HAP-1 (cell line): ENCODE data around the gene PDE7B.
"Not testable (repeated sequence)": the region's sequence is repeated elsewhere in the genome, so short reads cannot be mapped to it uniquely, and the experiment has no call there.

Experiments used
- DNase-seq, 2 experiments: peaks; one replicate each; pipeline ENCODE4 v3.0.0-alpha.2; 2016 to 2020; ENCODE audit warnings: low spot score in 2 of 2
- H3K27me3 ChIP-seq: fragments of 250-450 bp; sonication (Bioruptor Pico); 2 replicates; pipeline ENCODE4 v1.5.1; 2020; ENCODE audit warnings: low read depth, mild to moderate bottlenecking, moderate library complexity
- H3K36me3 ChIP-seq: fragments of 250-450 bp; sonication (Bioruptor Pico); replicated peaks from 2 replicates; pipeline ENCODE4 v1.5.1; 2020; ENCODE audit warnings: mild to moderate bottlenecking
- H3K4me1 ChIP-seq: fragments of 250-450 bp; sonication (Bioruptor Pico); 2 replicates; pipeline ENCODE4 v1.5.1; 2020; ENCODE audit warnings: mild to moderate bottlenecking
- H3K4me3 ChIP-seq: fragments of 250-450 bp; sonication (Bioruptor Pico); 2 replicates; pipeline ENCODE4 v1.5.1; 2020; ENCODE audit warnings: mild to moderate bottlenecking, moderate library complexity
- H3K9me3 ChIP-seq: fragments of 250-450 bp; sonication (Bioruptor Pico); 2 replicates; pipeline ENCODE4 v1.5.1; 2020; ENCODE audit warnings: mild to moderate bottlenecking, moderate library complexity
- in situ Hi-C: fragments of 300-500 bp; cut with MboI; formaldehyde crosslinking; loops from 3 replicates; pipeline ENCODE4 v1.14.3; 2020; ENCODE audit warnings: low sequenced_read_pairs, inconsistent platforms, mixed read lengths

The PDE7B gene

GRCh38 chr6:136104556-136104955 lies 253.1 kb downstream of the PDE7B start:
- no peaks in the 10 kb centered on the region for H3K9me3 ChIP-seq
- no peaks in the 10 kb centered on the region for H3K36me3 ChIP-seq
- in situ Hi-C loops, result no loop called here
- DNase-seq, result no peak
- no peak overlapping the region for H3K4me3 ChIP-seq
- no peaks in the 10 kb centered on the region for H3K27me3 ChIP-seq
- H3K4me1 ChIP-seq, result no peaks in the 10 kb centered on the region

GRCh38 chr6:136105797-136106196 lies 254.3 kb downstream of the PDE7B start:
- H3K4me1 ChIP-seq, in situ Hi-C loops, H3K9me3 ChIP-seq, H3K27me3 ChIP-seq, H3K4me3 ChIP-seq, H3K36me3 ChIP-seq, DNase-seq: not testable (repeated sequence)

GRCh38 chr6:136108361-136108945 lies 257.0 kb downstream of the PDE7B start:
- Histone ChIP-seq H3K9me3 (no peaks in the 10 kb centered on the region), H3K4me1 (no peaks in the 10 kb centered on the region), H3K36me3 (no peaks in the 10 kb centered on the region), H3K4me3 (no peak overlapping the region), H3K27me3 (no peaks in the 10 kb centered on the region)
- in situ Hi-C loops, result no loop called here
- no peak for DNase-seq

- H3K9me3 ChIP-seq, result no peaks in the 10 kb centered on the region
- 0 out of 2 replicates have a peak, but pooled peaks cover 4% of the 10 kb centered on the region for H3K27me3 ChIP-seq
Observed at GRCh38 chr6:136111831-136112230, 260.3 kb downstream of the PDE7B start.

GRCh38 chr6:136112262-136112661 lies 260.8 kb downstream of the PDE7B start:
- DNase-seq, result no peak
- no peaks in the 10 kb centered on the region for H3K36me3 ChIP-seq
- no peaks in the 10 kb centered on the region for H3K9me3 ChIP-seq
- in situ Hi-C loops, result no loop called here
- no peaks in the 10 kb centered on the region for H3K4me1 ChIP-seq
- no peak overlapping the region for H3K4me3 ChIP-seq
- H3K27me3 ChIP-seq, result 0 out of 2 replicates have a peak, but pooled peaks cover 4% of the 10 kb centered on the region

More at GRCh38 chr6:136111831-136112230, 260.3 kb downstream of the PDE7B start:
- in situ Hi-C loops, result no loop called here
- H3K4me1 ChIP-seq, result no peaks in the 10 kb centered on the region
- H3K4me3 ChIP-seq, result no peak overlapping the region
- H3K36me3 ChIP-seq, result no peaks in the 10 kb centered on the region
- DNase-seq, result no peak

GRCh38 chr6:136113736-136114173 lies 262.3 kb downstream of the PDE7B start:
- Histone ChIP-seq H3K4me3 (no peak overlapping the region), H3K36me3 (no peaks in the 10 kb centered on the region), H3K4me1 (no peaks in the 10 kb centered on the region), H3K27me3 (0 out of 2 replicates have a peak, but pooled peaks cover 4% of the 10 kb centered on the region), H3K9me3 (no peaks in the 10 kb centered on the region)
- in situ Hi-C loops, result no loop called here
- no peak for DNase-seq

- no peak overlapping the region for H3K4me3 ChIP-seq
- no peak for DNase-seq
- no peaks in the 10 kb centered on the region for H3K4me1 ChIP-seq
- in situ Hi-C loops, result no loop called here
- H3K27me3 ChIP-seq, result 0 out of 2 replicates have a peak, but pooled peaks cover 4% of the 10 kb centered on the region
- H3K36me3 ChIP-seq, result no peaks in the 10 kb centered on the region
- no peaks in the 10 kb centered on the region for H3K9me3 ChIP-seq
Observed at GRCh38 chr6:136114661-136115060, 263.2 kb downstream of the PDE7B start.

GRCh38 chr6:136115941-136116340 lies 264.4 kb downstream of the PDE7B start:
- Histone ChIP-seq H3K4me3 (no peak overlapping the region), H3K36me3 (no peaks in the 10 kb centered on the region), H3K27me3 (0 out of 2 replicates have a peak, but pooled peaks cover 4% of the 10 kb centered on the region), H3K9me3 (no peaks in the 10 kb centered on the region), H3K4me1 (no peaks in the 10 kb centered on the region)
- DNase-seq, result no peak
- in situ Hi-C loops, result no loop called here

- H3K4me3 ChIP-seq, result no peak overlapping the region
- no peak for DNase-seq
- no peaks in the 10 kb centered on the region for H3K9me3 ChIP-seq
- H3K4me1 ChIP-seq, result no peaks in the 10 kb centered on the region
- in situ Hi-C loops, result no loop called here
- no peaks in the 10 kb centered on the region for H3K36me3 ChIP-seq
- H3K27me3 ChIP-seq, result 0 out of 2 replicates have a peak, but pooled peaks cover 4% of the 10 kb centered on the region
Observed at GRCh38 chr6:136117081-136117480, 265.6 kb downstream of the PDE7B start.

GRCh38 chr6:136118787-136119186 lies 267.3 kb downstream of the PDE7B start:
- H3K4me1 ChIP-seq, result no peaks in the 10 kb centered on the region
- no peaks in the 10 kb centered on the region for H3K9me3 ChIP-seq
- in situ Hi-C loops, result no loop called here
- H3K4me3 ChIP-seq, result no peak overlapping the region
- DNase-seq, result no peak
- no peaks in the 10 kb centered on the region for H3K36me3 ChIP-seq
- 0 out of 2 replicates have a peak, but pooled peaks cover 4% of the 10 kb centered on the region for H3K27me3 ChIP-seq

GRCh38 chr6:136123468-136123867 lies 272.0 kb downstream of the PDE7B start:
- Histone ChIP-seq H3K9me3 (no peaks in the 10 kb centered on the region), H3K36me3 (no peaks in the 10 kb centered on the region), H3K27me3 (no peaks in the 10 kb centered on the region; the same call in 1 of the 2 replicates), H3K4me1 (no peaks in the 10 kb centered on the region), H3K4me3 (no peak overlapping the region)
- in situ Hi-C loops, result no loop called here
- DNase-seq, result no peak

GRCh38 chr6:136125585-136125984 lies 274.1 kb downstream of the PDE7B start:
- no peaks in the 10 kb centered on the region for H3K4me1 ChIP-seq
- no peak overlapping the region for H3K4me3 ChIP-seq
- in situ Hi-C loops, result no loop called here
- H3K36me3 ChIP-seq, result no peaks in the 10 kb centered on the region
- DNase-seq, result no peak
- H3K27me3 ChIP-seq, result no peaks in the 10 kb centered on the region; the same call in 1 of the 2 replicates
- H3K9me3 ChIP-seq, result no peaks in the 10 kb centered on the region

- Histone ChIP-seq H3K36me3 (no peaks in the 10 kb centered on the region), H3K27me3 (no peaks in the 10 kb centered on the region; the same call in 1 of the 2 replicates), H3K4me3 (no peak overlapping the region), H3K9me3 (no peaks in the 10 kb centered on the region), H3K4me1 (no peaks in the 10 kb centered on the region)
- DNase-seq, result no peak
- in situ Hi-C loops, result no loop called here
Observed at GRCh38 chr6:136127873-136128272, 276.4 kb downstream of the PDE7B start.

GRCh38 chr6:136129365-136129764 lies 277.9 kb downstream of the PDE7B start:
- Histone ChIP-seq H3K4me3 (no peak overlapping the region), H3K9me3 (no peaks in the 10 kb centered on the region), H3K27me3 (no peaks in the 10 kb centered on the region; the same call in 1 of the 2 replicates), H3K36me3 (no peaks in the 10 kb centered on the region), H3K4me1 (no peaks in the 10 kb centered on the region)
- DNase-seq, result no peak
- in situ Hi-C loops, result no loop called here

GRCh38 chr6:136134268-136134667 lies 282.8 kb downstream of the PDE7B start:
- in situ Hi-C loops, result no loop called here
- no peak overlapping the region for H3K4me3 ChIP-seq

More at GRCh38 chr6:136134268-136134667, 282.8 kb downstream of the PDE7B start:
- no peak for DNase-seq
- Histone ChIP-seq H3K27me3 (peaks cover 9% of the 10 kb centered on the region), H3K9me3 (no peaks in the 10 kb centered on the region), H3K4me1 (no peaks in the 10 kb centered on the region), H3K36me3 (no peaks in the 10 kb centered on the region)
